HEK293 (cell line): ENCODE results near the gene FBXO10.
A peak's percentile ranks its signal among the peaks of the same experiment; 100 is the strongest.

ENCODE experiments used
- CTCF ChIA-PET: fragments of 350-600 bp; formaldehyde crosslinking; extraction: SDS; loops from one replicate; lab custom pipeline; 2021; ENCODE audit warnings: antibody characterized with exemption; lab: Yijun Ruan, JAX
- POLR2A ChIA-PET: fragments of 300-600 bp; formaldehyde crosslinking; extraction: SDS; loops from one replicate; lab custom pipeline; 2020; ENCODE audit warnings: antibody characterized with exemption, inconsistent platforms; lab: Yijun Ruan, JAX
- H3K27ac ChIP-seq: fragments of 200-500 bp; sonication (Bioruptor generic); 2 replicates; pipeline ENCODE4 v1.5.1; 2014; ENCODE audit warnings: low read depth, low read length, control low read depth, inconsistent platforms; ENCODE audit errors: extremely low read depth
- H3K36me3 ChIP-seq, 2 experiments: fragments of 200-500 bp in 1 of 2; sonication (Bioruptor generic) in 1 of 2; 1 replicate in 1 of 2; 2 replicates in 1 of 2; pipeline ENCODE4 v1.5.1; 2014 to 2017; ENCODE audit warnings: inconsistent platforms in 2 of 2, low read length in 2 of 2; ENCODE audit not compliant: control insufficient read depth in 2 of 2, insufficient read depth in 1 of 2
- H3K4me1 ChIP-seq: fragments of 200-500 bp; sonication (Bioruptor generic); 2 replicates; pipeline ENCODE4 v1.5.1; 2014; ENCODE audit warnings: mild to moderate bottlenecking, low read length, inconsistent platforms; ENCODE audit not compliant: control insufficient read depth, insufficient read depth
- H3K4me3 ChIP-seq: 2 replicates; pipeline ENCODE4 v1.5.1; 2011; ENCODE audit warnings: low read depth, mild to moderate bottlenecking, control low read depth, low read length, moderate library complexity
- H3K9me3 ChIP-seq: fragments of 200-500 bp; sonication (Bioruptor generic); 2 replicates; pipeline ENCODE4 v1.5.1; 2014; ENCODE audit warnings: low read depth, low read length, inconsistent platforms; ENCODE audit not compliant: control insufficient read depth, insufficient read depth
- ATF2 ChIP-seq: fragments of 450-650 bp; formaldehyde crosslinking; IDR thresholded peaks from 2 replicates; pipeline ENCODE4 v1.5.1; 2016; ENCODE audit warnings: missing biosample characterization, missing genetic modification characterization, low read depth
- EGR2 ChIP-seq: fragments of 450-650 bp; formaldehyde crosslinking; IDR thresholded peaks from 2 replicates; pipeline ENCODE4 v1.5.1; 2016; ENCODE audit warnings: low read depth, missing biosample characterization, missing genetic modification characterization
- FEZF1 ChIP-seq: fragments of 450-650 bp; formaldehyde crosslinking; IDR thresholded peaks from 2 replicates; pipeline ENCODE4 v1.5.1; 2016; ENCODE audit warnings: missing biosample characterization, missing genetic modification characterization
- GLIS1 ChIP-seq: fragments of 450-650 bp; formaldehyde crosslinking; IDR thresholded peaks from 2 replicates; pipeline ENCODE4 v1.5.1; 2016; ENCODE audit warnings: missing biosample characterization, missing genetic modification characterization
- IKZF3 ChIP-seq: fragments of 450-650 bp; IDR thresholded peaks from 2 replicates; pipeline ENCODE4 v1.5.0; 2018; ENCODE audit warnings: missing biosample characterization, mild to moderate bottlenecking, missing genetic modification characterization, moderate library complexity
- KLF10 ChIP-seq: fragments of 450-650 bp; IDR thresholded peaks from 2 replicates; pipeline ENCODE4 v1.5.1; 2018; ENCODE audit warnings: missing biosample characterization, mild to moderate bottlenecking, missing genetic modification characterization
- SP3 ChIP-seq: fragments of 450-650 bp; formaldehyde crosslinking; IDR thresholded peaks from 2 replicates; pipeline ENCODE4 v1.5.1; 2016; ENCODE audit warnings: missing biosample characterization, missing genetic modification characterization
- YY2 ChIP-seq: fragments of 450-650 bp; formaldehyde crosslinking; IDR thresholded peaks from 2 replicates; pipeline ENCODE4 v1.5.1; 2016; ENCODE audit warnings: missing biosample characterization, missing genetic modification characterization
- ZBTB17 ChIP-seq: fragments of 450-650 bp; formaldehyde crosslinking; IDR thresholded peaks from 2 replicates; pipeline ENCODE4 v1.5.1; 2016; ENCODE audit warnings: missing biosample characterization, missing genetic modification characterization
- ZBTB21 ChIP-seq: fragments of 450-650 bp; formaldehyde crosslinking; IDR thresholded peaks from 2 replicates; pipeline ENCODE4 v1.5.1; 2017; ENCODE audit warnings: missing biosample characterization, missing genetic modification characterization
- ZBTB44 ChIP-seq: fragments of 450-650 bp; IDR thresholded peaks from 2 replicates; pipeline ENCODE4 v1.5.1; 2018; ENCODE audit warnings: missing biosample characterization, mild to moderate bottlenecking, missing genetic modification characterization
- ZFP37 ChIP-seq: fragments of 450-650 bp; formaldehyde crosslinking; IDR thresholded peaks from 2 replicates; pipeline ENCODE4 v1.5.1; 2016; ENCODE audit warnings: missing biosample characterization, missing genetic modification characterization
- ZNF10 ChIP-seq: fragments of 450-650 bp; formaldehyde crosslinking; IDR thresholded peaks from 2 replicates; pipeline ENCODE4 v1.5.1; 2017; ENCODE audit warnings: missing biosample characterization, missing genetic modification characterization
- ZNF112 ChIP-seq: fragments of 450-650 bp; formaldehyde crosslinking; IDR thresholded peaks from 2 replicates; pipeline ENCODE4 v1.5.0; 2017; ENCODE audit warnings: missing biosample characterization, missing genetic modification characterization
- ZNF155 ChIP-seq: fragments of 450-650 bp; formaldehyde crosslinking; IDR thresholded peaks from 2 replicates; pipeline ENCODE4 v1.5.1; 2016; ENCODE audit warnings: missing biosample characterization, missing genetic modification characterization
- ZNF169 ChIP-seq: fragments of 450-650 bp; formaldehyde crosslinking; IDR thresholded peaks from 2 replicates; pipeline ENCODE4 v1.5.1; 2016; ENCODE audit warnings: missing biosample characterization, missing genetic modification characterization
- ZNF266 ChIP-seq: fragments of 450-650 bp; formaldehyde crosslinking; IDR thresholded peaks from 2 replicates; pipeline ENCODE4 v1.5.1; 2016; ENCODE audit warnings: missing biosample characterization, missing genetic modification characterization, low read depth
- ZNF274 ChIP-seq, 2 experiments: fragments of 200-500 bp in 1 of 2; fragments of 450-650 bp in 1 of 2; sonication (Bioruptor generic) in 1 of 2; formaldehyde crosslinking in 1 of 2; IDR thresholded peaks; 2 replicates each; pipeline versions ENCODE4 v1.5.1 to v1.6.1; 2014 to 2016; ENCODE audit warnings: borderline replicate concordance in 1 of 2, inconsistent platforms in 1 of 2, low read length in 1 of 2, missing biosample characterization in 1 of 2, missing genetic modification characterization in 1 of 2
- ZNF324 ChIP-seq: fragments of 450-650 bp; formaldehyde crosslinking; IDR thresholded peaks from 2 replicates; pipeline ENCODE4 v1.5.1; 2016; ENCODE audit warnings: missing biosample characterization, missing genetic modification characterization
- ZNF341 ChIP-seq: fragments of 450-650 bp; formaldehyde crosslinking; IDR thresholded peaks from 2 replicates; pipeline ENCODE4; 2016; ENCODE audit warnings: low read depth, missing biosample characterization, missing genetic modification characterization
- ZNF423 ChIP-seq: fragments of 450-650 bp; formaldehyde crosslinking; IDR thresholded peaks from 2 replicates; pipeline ENCODE4 v1.5.1; 2016; ENCODE audit warnings: missing biosample characterization, missing genetic modification characterization
- ZNF571 ChIP-seq: fragments of 450-650 bp; formaldehyde crosslinking; IDR thresholded peaks from 2 replicates; pipeline ENCODE4 v1.5.0; 2017; ENCODE audit warnings: missing biosample characterization, missing genetic modification characterization
- ZNF596 ChIP-seq: fragments of 450-650 bp; IDR thresholded peaks from 2 replicates; pipeline ENCODE4 v1.5.0; 2018; ENCODE audit warnings: missing biosample characterization, mild to moderate bottlenecking, missing genetic modification characterization, moderate library complexity
- ZNF621 ChIP-seq: fragments of 450-650 bp; formaldehyde crosslinking; IDR thresholded peaks from 2 replicates; pipeline ENCODE4 v1.5.1; 2017; ENCODE audit warnings: missing biosample characterization, missing genetic modification characterization
- TF ChIP-seq, protein P1 (sequence below): fragments of 450-650 bp; formaldehyde crosslinking; IDR thresholded peaks from 2 replicates; pipeline ENCODE4 v1.5.1; 2016; ENCODE audit warnings: missing biosample characterization, missing genetic modification characterization, borderline replicate concordance
- TF ChIP-seq, protein P2 (sequence below): fragments of 450-650 bp; formaldehyde crosslinking; IDR thresholded peaks from 2 replicates; pipeline ENCODE4 v1.5.1; 2016; ENCODE audit warnings: missing biosample characterization, missing genetic modification characterization

The FBXO10 gene

DNA sequence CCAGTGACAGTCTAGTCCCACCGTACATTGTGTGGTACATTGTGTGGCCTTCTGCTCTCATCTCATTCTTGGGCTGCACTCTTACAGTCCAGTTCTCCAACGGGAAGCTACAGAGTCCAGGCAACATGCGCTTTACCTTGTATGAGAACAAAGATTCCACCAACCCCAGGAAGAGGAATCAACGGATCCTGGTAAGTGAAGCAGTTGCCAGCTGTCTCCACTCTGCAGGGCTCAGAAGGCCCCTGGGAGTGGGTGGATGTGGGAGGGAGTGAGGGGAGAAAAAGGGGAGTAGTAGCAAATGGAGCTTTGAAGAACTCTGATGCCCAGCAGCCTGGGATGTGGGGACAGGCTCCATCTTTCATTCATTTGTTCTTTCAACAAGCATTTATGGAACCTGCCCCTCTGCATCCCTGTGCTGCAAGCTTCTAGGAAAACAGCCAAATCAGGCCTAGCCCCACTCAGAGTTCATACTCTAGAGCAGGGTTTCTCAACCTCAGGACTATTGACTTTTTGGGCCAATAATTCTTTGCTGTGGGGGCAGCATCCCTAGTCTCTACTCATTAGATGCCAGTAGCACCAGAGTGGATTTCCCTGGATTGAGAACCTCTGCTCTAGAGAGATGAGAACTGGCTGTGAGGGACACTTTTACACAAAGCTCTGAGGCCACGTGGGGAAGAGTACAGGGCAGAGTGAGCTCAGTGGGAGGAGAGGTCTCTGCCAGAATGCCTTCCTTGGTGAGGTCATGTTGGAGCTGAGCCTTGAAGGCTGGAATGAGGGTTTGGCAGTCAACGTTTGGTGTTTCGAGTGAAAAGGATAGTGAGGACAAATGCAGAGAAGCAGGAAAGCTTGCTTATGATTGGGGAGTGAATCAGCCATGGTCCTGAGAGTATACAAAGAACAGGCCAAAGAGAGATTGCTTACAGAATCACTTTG lies 89.3 kb downstream of the FBXO10 start (continued):
- TF ChIP-seq, protein P1, sequence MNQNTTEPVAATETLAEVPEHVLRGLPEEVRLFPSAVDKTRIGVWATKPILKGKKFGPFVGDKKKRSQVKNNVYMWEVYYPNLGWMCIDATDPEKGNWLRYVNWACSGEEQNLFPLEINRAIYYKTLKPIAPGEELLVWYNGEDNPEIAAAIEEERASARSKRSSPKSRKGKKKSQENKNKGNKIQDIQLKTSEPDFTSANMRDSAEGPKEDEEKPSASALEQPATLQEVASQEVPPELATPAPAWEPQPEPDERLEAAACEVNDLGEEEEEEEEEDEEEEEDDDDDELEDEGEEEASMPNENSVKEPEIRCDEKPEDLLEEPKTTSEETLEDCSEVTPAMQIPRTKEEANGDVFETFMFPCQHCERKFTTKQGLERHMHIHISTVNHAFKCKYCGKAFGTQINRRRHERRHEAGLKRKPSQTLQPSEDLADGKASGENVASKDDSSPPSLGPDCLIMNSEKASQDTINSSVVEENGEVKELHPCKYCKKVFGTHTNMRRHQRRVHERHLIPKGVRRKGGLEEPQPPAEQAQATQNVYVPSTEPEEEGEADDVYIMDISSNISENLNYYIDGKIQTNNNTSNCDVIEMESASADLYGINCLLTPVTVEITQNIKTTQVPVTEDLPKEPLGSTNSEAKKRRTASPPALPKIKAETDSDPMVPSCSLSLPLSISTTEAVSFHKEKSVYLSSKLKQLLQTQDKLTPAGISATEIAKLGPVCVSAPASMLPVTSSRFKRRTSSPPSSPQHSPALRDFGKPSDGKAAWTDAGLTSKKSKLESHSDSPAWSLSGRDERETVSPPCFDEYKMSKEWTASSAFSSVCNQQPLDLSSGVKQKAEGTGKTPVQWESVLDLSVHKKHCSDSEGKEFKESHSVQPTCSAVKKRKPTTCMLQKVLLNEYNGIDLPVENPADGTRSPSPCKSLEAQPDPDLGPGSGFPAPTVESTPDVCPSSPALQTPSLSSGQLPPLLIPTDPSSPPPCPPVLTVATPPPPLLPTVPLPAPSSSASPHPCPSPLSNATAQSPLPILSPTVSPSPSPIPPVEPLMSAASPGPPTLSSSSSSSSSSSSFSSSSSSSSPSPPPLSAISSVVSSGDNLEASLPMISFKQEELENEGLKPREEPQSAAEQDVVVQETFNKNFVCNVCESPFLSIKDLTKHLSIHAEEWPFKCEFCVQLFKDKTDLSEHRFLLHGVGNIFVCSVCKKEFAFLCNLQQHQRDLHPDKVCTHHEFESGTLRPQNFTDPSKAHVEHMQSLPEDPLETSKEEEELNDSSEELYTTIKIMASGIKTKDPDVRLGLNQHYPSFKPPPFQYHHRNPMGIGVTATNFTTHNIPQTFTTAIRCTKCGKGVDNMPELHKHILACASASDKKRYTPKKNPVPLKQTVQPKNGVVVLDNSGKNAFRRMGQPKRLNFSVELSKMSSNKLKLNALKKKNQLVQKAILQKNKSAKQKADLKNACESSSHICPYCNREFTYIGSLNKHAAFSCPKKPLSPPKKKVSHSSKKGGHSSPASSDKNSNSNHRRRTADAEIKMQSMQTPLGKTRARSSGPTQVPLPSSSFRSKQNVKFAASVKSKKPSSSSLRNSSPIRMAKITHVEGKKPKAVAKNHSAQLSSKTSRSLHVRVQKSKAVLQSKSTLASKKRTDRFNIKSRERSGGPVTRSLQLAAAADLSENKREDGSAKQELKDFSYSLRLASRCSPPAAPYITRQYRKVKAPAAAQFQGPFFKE = no peak
- TF ChIP-seq ZNF341 (tag by site-specific recombination) (peak; percentile 78), ZBTB17 (0 out of 2 replicates have a peak, but pooled peaks have one; percentile 42), IKZF3 (tag by site-specific recombination) (no peak), SP3 (tag by site-specific recombination) (no peak), GLIS1 (tag by site-specific recombination) (0 out of 2 replicates have a peak, but pooled peaks have one; percentile 18), ZFP37 (tag by site-specific recombination) (no peak), EGR2 (peak; percentile 63; the same call in 1 of the 2 replicates), ZNF571 (tag by site-specific recombination) (no peak)

DNA sequence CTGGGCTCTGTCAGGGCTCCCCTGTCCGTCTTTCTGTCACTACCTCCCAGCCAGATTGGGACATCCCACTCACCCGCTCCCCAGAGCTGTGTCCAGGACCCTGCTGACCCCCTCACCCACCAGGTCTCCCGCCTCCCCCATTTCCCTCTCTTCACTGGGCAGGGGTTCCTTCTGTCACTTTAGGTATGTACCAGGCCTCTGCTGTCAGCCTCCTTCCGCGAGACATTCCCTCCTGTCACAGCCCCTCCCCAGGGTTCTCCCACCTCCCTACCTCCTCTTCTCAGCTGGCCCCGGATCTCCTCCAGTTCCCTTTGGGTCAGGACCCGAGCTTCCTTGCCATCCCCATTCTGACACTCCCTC lies 89.9 kb downstream of the FBXO10 start:
- CTCF ChIA-PET = interaction anchor here (0.9 to 1.1 kb wide), 2 partner anchors 108 to 778 kb away, joined by 3 read pairs; no protein-coding TSS in a partner anchor
- TF ChIP-seq ZNF621 (tag by site-specific recombination) = no peak
- no peak for TF ChIP-seq ZBTB44
- no peak for TF ChIP-seq ZNF324 (tag by site-specific recombination)
- no peak for TF ChIP-seq ZNF596 (tag by site-specific recombination)
- TF ChIP-seq ZNF274 (IDR thresholded peaks at IDR 0.05; ENCODE audit: low read length) = no peak
- no peak for TF ChIP-seq ZNF274 (tag by site-specific recombination; IDR thresholded peaks at IDR 0.05; ENCODE audit: borderline replicate concordance)
- no peak for TF ChIP-seq ZNF155 (tag by site-specific recombination)
- TF ChIP-seq, protein P2, sequence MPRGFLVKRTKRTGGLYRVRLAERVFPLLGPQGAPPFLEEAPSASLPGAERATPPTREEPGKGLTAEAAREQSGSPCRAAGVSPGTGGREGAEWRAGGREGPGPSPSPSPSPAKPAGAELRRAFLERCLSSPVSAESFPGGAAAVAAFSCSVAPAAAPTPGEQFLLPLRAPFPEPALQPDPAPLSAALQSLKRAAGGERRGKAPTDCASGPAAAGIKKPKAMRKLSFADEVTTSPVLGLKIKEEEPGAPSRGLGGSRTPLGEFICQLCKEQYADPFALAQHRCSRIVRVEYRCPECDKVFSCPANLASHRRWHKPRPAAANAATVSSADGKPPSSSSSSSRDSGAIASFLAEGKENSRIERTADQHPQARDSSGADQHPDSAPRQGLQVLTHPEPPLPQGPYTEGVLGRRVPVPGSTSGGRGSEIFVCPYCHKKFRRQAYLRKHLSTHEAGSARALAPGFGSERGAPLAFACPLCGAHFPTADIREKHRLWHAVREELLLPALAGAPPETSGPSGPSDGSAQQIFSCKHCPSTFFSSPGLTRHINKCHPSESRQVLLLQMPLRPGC (tag by site-specific recombination) = no peak
- TF ChIP-seq ZNF341 (tag by site-specific recombination) = peak; percentile 74
- TF ChIP-seq ZNF266 (tag by site-specific recombination) = no peak
- TF ChIP-seq YY2 (tag by site-specific recombination) = no peak
- no peak for TF ChIP-seq ATF2 (tag by site-specific recombination)
- no peak for TF ChIP-seq FEZF1 (tag by site-specific recombination)
- TF ChIP-seq KLF10 = no peak
- no peak for TF ChIP-seq ZNF169 (tag by site-specific recombination)
- TF ChIP-seq ZBTB21 (tag by site-specific recombination) = no peak
- no peak for TF ChIP-seq ZNF112 (tag by site-specific recombination)
- no peak for TF ChIP-seq ZNF10 (tag by site-specific recombination)
- TF ChIP-seq ZNF423 = no peak

More for the DNA sequence above, 89.9 kb downstream of the FBXO10 start:
- H3K4me3 ChIP-seq = peak overlapping the region; percentile 65
- peaks cover 2 to 40% of the 10 kb centered on the region in 2 experiments; a peak in 2 of 3 replicates for H3K36me3 ChIP-seq
- H3K9me3 ChIP-seq = no peaks in the 10 kb centered on the region
- POLR2A ChIA-PET = interaction anchor here (1.1 to 3.3 kb wide), 14 partner anchors 9 to 315 kb away, joined by 3 to 39 read pairs (median 6); partner anchors contain the start of genes DCAF10, FBXO10, GRHPR and TOMM5
- H3K27ac ChIP-seq = peak overlapping the region; percentile 24; the same call in 1 of the 2 replicates
- H3K4me1 ChIP-seq = no peaks in the 10 kb centered on the region
